ENCODE data around the gene DDX39B.
"Not testable (repeated sequence)": the region's sequence is repeated elsewhere in the genome, so short reads cannot be mapped to it uniquely, and the experiment has no call there.

DDX39B gene

DNA sequence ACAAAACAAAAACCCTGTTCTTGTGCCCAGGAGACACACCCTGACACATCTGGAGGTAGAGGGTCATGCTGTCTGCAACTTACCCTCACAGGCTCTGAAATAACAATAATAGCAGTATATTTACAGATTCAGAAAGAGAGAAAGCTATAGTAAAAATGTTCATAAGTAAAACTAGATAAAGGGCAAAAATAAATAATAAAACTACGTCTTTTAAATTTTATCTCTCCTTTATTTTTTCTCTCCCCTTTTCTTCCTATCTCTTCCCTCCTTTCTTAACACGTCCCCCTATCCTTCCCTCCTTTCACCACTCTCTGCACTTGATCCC is 48.3 kb downstream of the DDX39B start:
- WGBS (ENCODE audit: extremely low coverage, insufficient coverage, low lambda C conversion rate), result 100% methylated on average over 2 of the region's 2 CpGs
- not testable (repeated sequence) for H3K27me3 ChIP-seq (ENCODE audit: insufficient read depth, low read length, poor library complexity); H3K36me3 ChIP-seq (ENCODE audit: control insufficient read depth, insufficient read depth, low read length); H3K4me1 ChIP-seq (ENCODE audit: control insufficient read depth, low read depth, low read length); H3K27ac ChIP-seq (ENCODE audit: low read depth, low read length); H3K79me1 ChIP-seq (ENCODE audit: low read length); H3K18ac ChIP-seq (ENCODE audit: low read length); H3K4ac ChIP-seq (ENCODE audit: low read depth, low read length); DNase-seq; H3K4me3 ChIP-seq (ENCODE audit: low read length); H2BK120ac ChIP-seq (ENCODE audit: low read depth, low read length); H3K56ac ChIP-seq (ENCODE audit: low read length); H3K4me2 ChIP-seq (ENCODE audit: low read length); H4K5ac ChIP-seq (ENCODE audit: low read length); H2BK5ac ChIP-seq (ENCODE audit: low read length); H2BK15ac ChIP-seq (replicated peaks; ENCODE audit: low read depth); H3K23ac ChIP-seq (ENCODE audit: low read length); H3K79me2 ChIP-seq (ENCODE audit: control insufficient read depth, insufficient read depth, low read length); H4K8ac ChIP-seq (ENCODE audit: low read depth, low read length); H2AK5ac ChIP-seq (ENCODE audit: low read length); H3K9ac ChIP-seq (ENCODE audit: low read length)

DNA sequence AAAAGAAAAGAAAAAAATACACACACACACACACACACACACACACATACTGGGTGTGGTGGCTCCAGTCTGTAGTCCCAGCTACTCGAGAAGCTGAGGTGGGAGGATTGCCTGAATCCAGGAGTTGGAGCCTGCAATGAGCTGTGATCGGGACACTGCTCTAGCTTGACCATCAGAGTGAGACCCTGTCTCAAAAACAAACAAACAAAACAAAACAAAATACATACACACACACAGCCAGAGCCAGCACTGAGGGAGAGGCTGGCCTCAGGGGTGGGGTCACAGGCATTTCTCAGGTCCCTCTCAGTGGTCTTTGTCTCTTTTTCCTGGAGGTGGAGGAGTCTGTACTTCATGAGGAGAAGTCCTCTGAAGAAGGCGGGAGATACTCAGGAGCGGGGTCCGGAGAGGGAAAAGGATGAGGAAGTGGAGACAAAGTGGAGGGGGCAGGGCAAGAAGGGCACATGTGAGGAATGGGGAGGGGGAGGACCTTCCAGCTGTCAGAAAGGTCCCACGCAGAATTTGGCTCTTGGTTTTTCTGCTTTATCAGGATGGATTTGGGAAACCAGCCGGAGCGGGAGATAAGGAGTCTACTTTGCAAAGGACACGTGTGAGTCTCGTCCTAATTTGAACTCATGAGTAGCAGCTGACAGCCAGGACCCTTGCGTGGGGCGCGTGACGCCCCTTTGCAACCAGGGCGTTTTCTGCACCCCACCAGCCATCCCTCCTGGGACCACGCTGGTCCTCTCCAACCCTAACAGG is 51.5 kb downstream of the DDX39B start:
- no peak overlapping the region for H3K23ac ChIP-seq (ENCODE audit: low read length)
- WGBS (ENCODE audit: extremely low coverage, insufficient coverage, low lambda C conversion rate), result no CpG with 5 or more reads among the region's 16 CpGs
- H3K18ac ChIP-seq (ENCODE audit: low read length), result no peak overlapping the region

DNA sequence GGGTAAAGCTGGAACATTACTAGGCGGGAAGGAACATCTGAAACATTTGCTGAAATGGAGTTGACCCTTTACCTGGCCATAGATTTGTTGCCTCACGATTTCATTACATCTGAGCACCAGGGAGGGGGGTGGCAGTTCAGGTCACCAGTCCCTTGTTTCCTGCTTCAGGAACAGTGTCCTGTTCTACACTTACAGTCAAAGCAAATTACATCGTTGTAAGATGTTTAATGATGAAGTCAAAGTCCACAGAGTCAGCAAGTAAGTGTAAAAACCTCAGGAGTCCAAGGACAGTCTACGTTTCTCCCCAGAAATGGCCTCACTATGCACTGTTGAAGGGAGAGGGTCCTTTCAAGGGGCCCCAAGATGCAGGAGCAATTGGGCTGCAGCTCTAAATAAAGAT is 52.7 kb downstream of the DDX39B start:
- WGBS (ENCODE audit: extremely low coverage, insufficient coverage, low lambda C conversion rate), result no CpG with 5 or more reads among the region's 4 CpGs
- Histone ChIP-seq H3K23ac (ENCODE audit: low read length) (no peak overlapping the region), H3K27ac (ENCODE audit: low read depth, low read length) (no peak overlapping the region), H4K8ac (ENCODE audit: low read depth, low read length) (no peak overlapping the region), H3K4me1 (ENCODE audit: control insufficient read depth, low read depth, low read length) (no peaks in the 10 kb centered on the region), H3K36me3 (ENCODE audit: control insufficient read depth, insufficient read depth, low read length) (no peaks in the 10 kb centered on the region), H3K4me2 (ENCODE audit: low read length) (no peak overlapping the region), H3K9ac (ENCODE audit: low read length) (no peak overlapping the region), H4K5ac (ENCODE audit: low read length) (no peak overlapping the region), H3K79me1 (ENCODE audit: low read length) (no peaks in the 10 kb centered on the region), H2BK15ac (replicated peaks; ENCODE audit: low read depth) (no peak overlapping the region), H3K56ac (ENCODE audit: low read length) (no peak overlapping the region), H3K18ac (ENCODE audit: low read length) (no peak overlapping the region), H3K4me3 (ENCODE audit: low read length) (no peak overlapping the region), H2AK5ac (ENCODE audit: low read length) (no peak overlapping the region), H3K27me3 (ENCODE audit: insufficient read depth, low read length, poor library complexity) (no peaks in the 10 kb centered on the region), H3K4ac (ENCODE audit: low read depth, low read length) (no peak overlapping the region), H3K79me2 (ENCODE audit: control insufficient read depth, insufficient read depth, low read length) (no peaks in the 10 kb centered on the region), H2BK120ac (ENCODE audit: low read depth, low read length) (no peak overlapping the region), H2BK5ac (ENCODE audit: low read length) (no peak overlapping the region)
- no peak for DNase-seq

More for the DNA sequence above, 51.5 kb downstream of the DDX39B start:
- Histone ChIP-seq H3K27me3 (ENCODE audit: insufficient read depth, low read length, poor library complexity) (no peaks in the 10 kb centered on the region), H2BK5ac (ENCODE audit: low read length) (no peak overlapping the region), H4K5ac (ENCODE audit: low read length) (no peak overlapping the region), H2BK15ac (replicated peaks; ENCODE audit: low read depth) (no peak overlapping the region), H3K79me2 (ENCODE audit: control insufficient read depth, insufficient read depth, low read length) (no peaks in the 10 kb centered on the region), H3K4ac (ENCODE audit: low read depth, low read length) (no peak overlapping the region), H3K4me2 (ENCODE audit: low read length) (no peak overlapping the region), H2BK120ac (ENCODE audit: low read depth, low read length) (no peak overlapping the region), H4K8ac (ENCODE audit: low read depth, low read length) (no peak overlapping the region), H3K4me3 (ENCODE audit: low read length) (no peak overlapping the region), H3K36me3 (ENCODE audit: control insufficient read depth, insufficient read depth, low read length) (no peaks in the 10 kb centered on the region), H3K56ac (ENCODE audit: low read length) (no peak overlapping the region), H2AK5ac (ENCODE audit: low read length) (no peak overlapping the region), H3K9ac (ENCODE audit: low read length) (no peak overlapping the region), H3K79me1 (ENCODE audit: low read length) (no peaks in the 10 kb centered on the region), H3K27ac (ENCODE audit: low read depth, low read length) (no peak overlapping the region), H3K4me1 (ENCODE audit: control insufficient read depth, low read depth, low read length) (no peaks in the 10 kb centered on the region)
- no peak for DNase-seq

DNA sequence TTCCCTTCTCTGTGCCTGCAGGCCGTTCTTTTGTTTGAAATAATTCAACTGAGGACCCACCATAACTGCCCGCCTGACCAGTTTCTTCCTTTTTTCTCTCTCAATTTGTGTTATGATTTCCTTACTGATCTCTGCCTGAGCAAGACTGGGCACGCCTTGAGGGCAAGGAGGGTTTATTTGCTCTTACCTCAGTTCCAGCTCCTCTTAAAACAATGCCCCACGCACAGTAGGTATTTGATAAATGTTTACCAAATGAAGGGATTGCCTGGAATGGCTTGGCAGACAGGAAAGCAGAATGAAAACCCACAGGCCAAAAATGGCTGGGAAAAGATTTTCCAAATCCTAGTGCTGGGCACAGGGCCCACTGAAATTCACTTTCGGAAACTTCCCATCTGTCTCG is 54.1 kb downstream of the DDX39B start:
- not testable (repeated sequence) for DNase-seq; H4K8ac ChIP-seq (ENCODE audit: low read depth, low read length); H2BK120ac ChIP-seq (ENCODE audit: low read depth, low read length); H3K79me1 ChIP-seq (ENCODE audit: low read length); H3K4me3 ChIP-seq (ENCODE audit: low read length); H3K23ac ChIP-seq (ENCODE audit: low read length); H2BK5ac ChIP-seq (ENCODE audit: low read length); H3K4me2 ChIP-seq (ENCODE audit: low read length); H2AK5ac ChIP-seq (ENCODE audit: low read length); H3K27ac ChIP-seq (ENCODE audit: low read depth, low read length); H3K18ac ChIP-seq (ENCODE audit: low read length); H3K4me1 ChIP-seq (ENCODE audit: control insufficient read depth, low read depth, low read length); H3K79me2 ChIP-seq (ENCODE audit: control insufficient read depth, insufficient read depth, low read length); H3K36me3 ChIP-seq (ENCODE audit: control insufficient read depth, insufficient read depth, low read length); H3K56ac ChIP-seq (ENCODE audit: low read length); H4K5ac ChIP-seq (ENCODE audit: low read length); H3K27me3 ChIP-seq (ENCODE audit: insufficient read depth, low read length, poor library complexity); H3K4ac ChIP-seq (ENCODE audit: low read depth, low read length); H2BK15ac ChIP-seq (replicated peaks; ENCODE audit: low read depth); H3K9ac ChIP-seq (ENCODE audit: low read length)
- no CpG with 5 or more reads among the region's 6 CpGs for WGBS (ENCODE audit: extremely low coverage, insufficient coverage, low lambda C conversion rate)

DNA sequence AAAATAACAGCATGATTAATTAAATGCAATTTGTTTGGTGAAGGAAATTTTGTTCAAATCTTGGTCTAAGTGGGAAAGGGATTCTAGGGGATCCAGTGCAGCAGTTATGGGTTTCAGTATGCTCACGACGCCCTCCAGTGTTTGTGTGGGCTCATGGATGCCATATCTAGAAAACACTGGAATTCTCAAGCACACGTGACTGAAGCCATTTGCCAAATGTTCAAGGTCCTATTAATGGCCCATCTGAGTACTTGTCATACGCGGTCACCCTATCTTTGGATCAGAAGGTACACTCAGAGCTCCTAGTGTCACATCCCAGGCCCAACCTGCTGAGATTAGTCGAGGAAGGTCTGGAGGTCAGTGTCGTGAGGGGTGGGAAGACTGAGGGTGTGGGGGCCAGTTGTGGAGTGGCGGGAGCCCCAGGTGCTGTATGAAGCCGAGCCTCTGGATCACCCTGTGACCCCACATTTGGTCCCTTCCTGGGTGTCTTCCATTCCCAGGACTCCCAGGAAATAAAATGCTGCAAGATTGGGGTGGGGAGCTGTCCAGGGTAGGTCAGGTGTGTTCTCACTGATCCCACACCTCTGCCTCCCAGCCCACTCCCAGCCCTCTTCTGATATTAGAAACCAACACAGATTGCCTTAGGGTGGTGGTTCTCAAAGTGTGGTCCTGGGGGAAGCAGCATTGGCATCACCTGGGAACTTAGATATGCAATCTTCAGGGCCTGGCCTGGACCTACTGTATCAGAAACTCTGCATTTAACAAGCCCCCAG is 55.6 kb downstream of the DDX39B start:
- not testable (repeated sequence) for H2BK120ac ChIP-seq (ENCODE audit: low read depth, low read length); H4K8ac ChIP-seq (ENCODE audit: low read depth, low read length); H2BK15ac ChIP-seq (replicated peaks; ENCODE audit: low read depth); H3K4ac ChIP-seq (ENCODE audit: low read depth, low read length); H3K79me1 ChIP-seq (ENCODE audit: low read length); DNase-seq; H3K4me1 ChIP-seq (ENCODE audit: control insufficient read depth, low read depth, low read length); H3K36me3 ChIP-seq (ENCODE audit: control insufficient read depth, insufficient read depth, low read length); H3K27ac ChIP-seq (ENCODE audit: low read depth, low read length); H3K79me2 ChIP-seq (ENCODE audit: control insufficient read depth, insufficient read depth, low read length); H4K5ac ChIP-seq (ENCODE audit: low read length); H3K4me3 ChIP-seq (ENCODE audit: low read length); H2BK5ac ChIP-seq (ENCODE audit: low read length); H3K18ac ChIP-seq (ENCODE audit: low read length); H2AK5ac ChIP-seq (ENCODE audit: low read length); H3K23ac ChIP-seq (ENCODE audit: low read length); H3K27me3 ChIP-seq (ENCODE audit: insufficient read depth, low read length, poor library complexity); H3K9ac ChIP-seq (ENCODE audit: low read length); H3K56ac ChIP-seq (ENCODE audit: low read length); H3K4me2 ChIP-seq (ENCODE audit: low read length)
- WGBS (ENCODE audit: extremely low coverage, insufficient coverage, low lambda C conversion rate), result no CpG with 5 or more reads among the region's 9 CpGs
